OCI-LY7 (cell line): ENCODE results near the gene SETBP1.

Experiments
- CTCF ChIP-seq: fragments of 200-600 bp; sonication (generic); conservative IDR thresholded peaks from 2 replicates; pipeline ENCODE4 v1.5.1; 2014; ENCODE audit warnings: mild to moderate bottlenecking, antibody characterized with exemption, low read length, moderate library complexity, mixed read lengths
- EZH2phosphoT487 ChIP-seq: fragments of 200-600 bp; sonication (generic); IDR thresholded peaks from 2 replicates; pipeline ENCODE4 v1.6.1; 2018; ENCODE audit warnings: low read depth, borderline replicate concordance, mild to moderate bottlenecking, mixed run types, antibody characterized with exemption, low read length, moderate library complexity, mixed read lengths

GRCh38 chr18:44732238-44732563 lies 51.5 kb downstream of the SETBP1 start:
- no peak for TF ChIP-seq CTCF
- no peak for TF ChIP-seq EZH2phosphoT487
